ENCODE measurements around the gene SLC16A13.
"Not testable (repeated sequence)": the region's sequence is repeated elsewhere in the genome, so short reads cannot be mapped to it uniquely, and the experiment has no call there.

Gene SLC16A13

GRCh38 chr17:7068268-7068667 lies 32.5 kb downstream of the SLC16A13 start:
- no peak for DNase-seq

- DNase-seq: no peak
These were observed 34.9 kb downstream of the SLC16A13 start for GRCh38 chr17:7070712-7071111.

GRCh38 chr17:7072406-7072805 lies 36.6 kb downstream of the SLC16A13 start:
- no peak for DNase-seq

GRCh38 chr17:7074931-7075330 lies 39.1 kb downstream of the SLC16A13 start:
- no peak for DNase-seq

- no peak for DNase-seq
These were observed 42.2 kb downstream of the SLC16A13 start for GRCh38 chr17:7077911-7078546.

- DNase-seq: no peak
These were observed 42.9 kb downstream of the SLC16A13 start for GRCh38 chr17:7078711-7079110.

GRCh38 chr17:7079581-7080455 lies 44.0 kb downstream of the SLC16A13 start, which contains the start of gene CLEC10A:
Gene CLEC10A (minus strand): TSS chr17:7080251. CDS start chr17:7078812, 1,439 bp downstream.
- no peak for DNase-seq

- DNase-seq: no peak
These were observed 44.7 kb downstream of the SLC16A13 start for GRCh38 chr17:7080456-7081041.

GRCh38 chr17:7081341-7082062 lies 45.7 kb downstream of the SLC16A13 start:
- DNase-seq: no peak

- no peak for DNase-seq
These were observed 47.8 kb downstream of the SLC16A13 start for GRCh38 chr17:7083592-7083991.

- DNase-seq: no peak
These were observed 48.3 kb downstream of the SLC16A13 start for GRCh38 chr17:7084088-7084487.

GRCh38 chr17:7088442-7088841 lies 52.6 kb downstream of the SLC16A13 start:
- not testable (repeated sequence) for DNase-seq

- DNase-seq: not testable (repeated sequence)
These were observed 53.8 kb downstream of the SLC16A13 start for GRCh38 chr17:7089570-7089969.

Measured in stimulated activated CD4-positive, alpha-beta T cell treated with anti-CD3 and anti-CD28 coated beads, Interleukin-2, amount 100 ng/mL, for 24 hours (primary cell).